Activated CD4-positive, alpha-beta T cell treated with anti-CD3 and anti-CD28 coated beads for 24 hours (primary cell): ENCODE data around the gene TBPL1.

Experiments used
- DNase-seq, 2 donors: peaks; one replicate each; pipeline ENCODE4 v3.0.0-alpha.2; 2020; ENCODE audit warnings: low read depth in 2 of 2

Gene TBPL1

GRCh38 chr6:134007077-134007476, 54.1 kb downstream of the TBPL1 start:
- DNase-seq, result no peak

GRCh38 chr6:134009876-134010275, 56.9 kb downstream of the TBPL1 start:
- DNase-seq, result no peak

GRCh38 chr6:134010400-134010799, 57.4 kb downstream of the TBPL1 start:
- no peak for DNase-seq

- DNase-seq, result no peak
These were observed 58.0 kb downstream of the TBPL1 start for GRCh38 chr6:134010974-134011373.

- no peak for DNase-seq
These were observed 61.6 kb downstream of the TBPL1 start for GRCh38 chr6:134014588-134015137.

- DNase-seq, result no peak
These were observed 62.9 kb downstream of the TBPL1 start for GRCh38 chr6:134015719-134016557.

GRCh38 chr6:134016558-134016814, 63.5 kb downstream of the TBPL1 start:
- DNase-seq, result no peak

GRCh38 chr6:134020071-134020470, 67.0 kb downstream of the TBPL1 start:
- DNase-seq, result no peak

GRCh38 chr6:134020543-134020942, 67.5 kb downstream of the TBPL1 start:
- DNase-seq, result no peak

GRCh38 chr6:134020968-134021367, 67.9 kb downstream of the TBPL1 start:
- DNase-seq, result no peak

GRCh38 chr6:134021396-134022122, 68.5 kb downstream of the TBPL1 start:
- no peak for DNase-seq

- DNase-seq, result no peak
These were observed 69.6 kb downstream of the TBPL1 start for GRCh38 chr6:134022650-134023049.

GRCh38 chr6:134026597-134026996, 73.6 kb downstream of the TBPL1 start:
- no peak for DNase-seq

- no peak for DNase-seq
These were observed 75.4 kb downstream of the TBPL1 start for GRCh38 chr6:134028438-134028837.

- DNase-seq, result no peak
These were observed 76.8 kb downstream of the TBPL1 start for GRCh38 chr6:134029495-134030455.

- no peak for DNase-seq
These were observed 78.8 kb downstream of the TBPL1 start for GRCh38 chr6:134031696-134032255.

- no peak for DNase-seq
These were observed 81.5 kb downstream of the TBPL1 start for GRCh38 chr6:134034478-134034877.

GRCh38 chr6:134034961-134035822, 82.2 kb downstream of the TBPL1 start:
- DNase-seq, result no peak

- DNase-seq, result no peak
These were observed 82.8 kb downstream of the TBPL1 start for GRCh38 chr6:134035823-134036296.

- no peak for DNase-seq
These were observed 86.1 kb downstream of the TBPL1 start for GRCh38 chr6:134039116-134039515.
